H1 (cell line): ENCODE measurements around the gene ASB13.

Experiments
- ATF3 ChIP-seq: IDR thresholded peaks from 2 replicates; pipeline ENCODE4 v1.6.1; 2011; ENCODE audit warnings: low read depth, mild to moderate bottlenecking, low read length; ENCODE audit not compliant: insufficient read depth
- CTCF ChIP-seq, 3 experiments: IDR thresholded peaks; 1 replicate in 2 of 3; 2 replicates in 1 of 3; pipeline versions ENCODE4 v1.5.1 to v1.6.1; 2011; ENCODE audit warnings: low read length in 3 of 3, mild to moderate bottlenecking in 3 of 3, inconsistent platforms in 2 of 3, low read depth in 1 of 3, moderate library complexity in 1 of 3; ENCODE audit not compliant: insufficient read depth in 1 of 3; ENCODE audit errors: control extremely low read depth in 1 of 3
- EZH2 ChIP-seq: fragments of 200-600 bp; sonication (generic); IDR thresholded peaks from 2 replicates; pipeline ENCODE4 v1.7.1; 2012; ENCODE audit warnings: low read depth, mild to moderate bottlenecking, moderate library complexity, low read length, inconsistent platforms; ENCODE audit not compliant: severe bottlenecking
- MAFK ChIP-seq: IDR thresholded peaks from 2 replicates; pipeline ENCODE4 v1.6.1; 2012; ENCODE audit warnings: low read depth, mild to moderate bottlenecking, improper control_type of control experiment, low read length
- POLR2A ChIP-seq, 2 experiments: IDR thresholded peaks; 1 replicate in 1 of 2; 2 replicates in 1 of 2; pipeline ENCODE4 v1.6.1; 2011; ENCODE audit warnings: low read depth in 2 of 2, low read length in 2 of 2, mild to moderate bottlenecking in 2 of 2; ENCODE audit errors: control extremely low read depth in 1 of 2
- POLR2AphosphoS5 ChIP-seq: IDR thresholded peaks from 2 replicates; pipeline ENCODE4 v1.6.1; 2011; ENCODE audit warnings: low read depth, low read length
- POU5F1 ChIP-seq: IDR thresholded peaks from 2 replicates; pipeline ENCODE4 v1.6.1; 2011; ENCODE audit warnings: low read depth, mild to moderate bottlenecking, low read length, moderate library complexity
- RAD21 ChIP-seq, 2 experiments: IDR thresholded peaks in 1 of 2; conservative IDR thresholded peaks in 1 of 2; 2 replicates each; pipeline ENCODE4 v1.6.1; 2011; ENCODE audit warnings: low read depth in 2 of 2, low read length in 2 of 2, improper control_type of control experiment in 1 of 2, inconsistent platforms in 1 of 2, mild to moderate bottlenecking in 1 of 2, moderate library complexity in 1 of 2
- RNF2 ChIP-seq: fragments of 200-900, 300-1000 bp; sonication (generic); IDR thresholded peaks from 2 replicates; pipeline ENCODE4 v1.7.1; 2016; ENCODE audit warnings: borderline replicate concordance, low read depth, mild to moderate bottlenecking, antibody characterized with exemption, low read length; ENCODE audit not compliant: poor library complexity, severe bottlenecking; ENCODE audit errors: missing control alignments
- SP2 ChIP-seq: IDR thresholded peaks from 2 replicates; pipeline ENCODE4 v1.6.1; 2012; ENCODE audit warnings: mild to moderate bottlenecking, low read length, inconsistent platforms
- TAF1 ChIP-seq: IDR thresholded peaks from 2 replicates; pipeline ENCODE4 v1.6.1; 2011; ENCODE audit warnings: mild to moderate bottlenecking, low read depth, low read length

GRCh38 chr10:5666841-5667630 lies 641 bp upstream of the ASB13 start:
- TF ChIP-seq SP2 (no peak), RAD21 (IDR thresholded peaks at IDR 0.05 in 1 of 2, conservative IDR thresholded peaks at IDR 0.05 in 1 of 2; ENCODE audit: low read depth in 2 of 2, low read length in 2 of 2) (no peak), TAF1 (no peak), EZH2 (no peak), POLR2AphosphoS5 (no peak), MAFK (no peak), CTCF (IDR thresholded peaks at IDR 0.05; ENCODE audit: control extremely low read depth in 1 of 3, insufficient read depth in 1 of 3, low read depth in 1 of 3, low read length in 3 of 3) (no peak), POLR2A (IDR thresholded peaks at IDR 0.05; ENCODE audit: control extremely low read depth in 1 of 2, low read depth in 2 of 2, low read length in 2 of 2) (no peak), RNF2 (no peak), ATF3 (no peak), POU5F1 (no peak)
